Neural cell (in vitro differentiated cells): ENCODE measurements around the gene TMEM26. TPM values are rescaled to one million over a fixed set of nuclear protein-coding genes. Genes with fewer than 3 reads are reported as not detected.

Experiments used
- H2AFZ ChIP-seq: fragments of 200-600, 300-800 bp; sonication (generic), shearing (Covaris generic); 2 replicates; pipeline ENCODE4 v1.6.0; 2014; ENCODE audit warnings: low read depth, mild to moderate bottlenecking, antibody characterized with exemption, low read length, moderate library complexity
- H3F3A ChIP-seq: fragments of 200-600 bp; shearing (Covaris generic); 2 replicates; pipeline ENCODE4 v1.6.1; 2016; ENCODE audit warnings: mild to moderate bottlenecking, moderate library complexity, mixed read lengths, antibody characterized with exemption, low read length; ENCODE audit not compliant: insufficient read depth, poor library complexity, severe bottlenecking
- H3K27ac ChIP-seq: fragments of 200-600, 300-800 bp; sonication (generic), shearing (Covaris generic); 2 replicates; pipeline ENCODE4 v1.5.1; 2014; ENCODE audit warnings: mild to moderate bottlenecking, low read length, moderate library complexity
- H3K27me3 ChIP-seq: fragments of 300-800, 200-600 bp; sonication (generic), shearing (Covaris generic); 2 replicates; pipeline ENCODE4 v1.6.0; 2014; ENCODE audit warnings: mild to moderate bottlenecking, low read depth, low read length, moderate library complexity; ENCODE audit not compliant: insufficient read depth
- H3K36me3 ChIP-seq: fragments of 300-800, 200-600 bp; sonication (generic), shearing (Covaris generic); 2 replicates; pipeline ENCODE4 v1.5.1; 2014; ENCODE audit warnings: mild to moderate bottlenecking, antibody characterized with exemption, low read length, moderate library complexity; ENCODE audit not compliant: insufficient read depth
- H3K4me2 ChIP-seq: fragments of 300-800, 200-600 bp; sonication (generic), shearing (Covaris generic); 2 replicates; pipeline ENCODE4 v1.6.0; 2014; ENCODE audit warnings: mild to moderate bottlenecking, low read length
- H3K4me3 ChIP-seq: fragments of 300-800, 200-600 bp; sonication (generic), shearing (Covaris generic); 2 replicates; pipeline ENCODE4 v1.5.1; 2014; ENCODE audit warnings: mild to moderate bottlenecking, low read length, moderate library complexity
- H3K79me2 ChIP-seq: fragments of 200-600 bp; shearing (Covaris generic); replicated peaks from 2 replicates; pipeline ENCODE4 v1.6.0; 2014; ENCODE audit warnings: mild to moderate bottlenecking, low read length, moderate library complexity; ENCODE audit not compliant: insufficient read depth
- H3K9ac ChIP-seq: fragments of 300-800, 200-600 bp; sonication (generic), shearing (Covaris generic); 2 replicates; pipeline ENCODE4 v1.6.1; 2016; ENCODE audit warnings: mild to moderate bottlenecking, low read length, mixed read lengths
- H3K9me2 ChIP-seq: fragments of 200-600 bp; shearing (Covaris generic); 2 replicates; pipeline ENCODE4 v1.6.1; 2016; ENCODE audit warnings: mild to moderate bottlenecking, low read length, mixed read lengths; ENCODE audit not compliant: insufficient read depth
- H3K9me3 ChIP-seq: fragments of 200-600, 300-800 bp; sonication (generic), shearing (Covaris generic); 2 replicates; pipeline ENCODE4 v1.6.1; 2016; ENCODE audit warnings: mild to moderate bottlenecking, mixed run types, low read length, moderate library complexity, mixed read lengths
- H4K20me1 ChIP-seq: fragments of 200-600 bp; shearing (Covaris generic); 2 replicates; pipeline ENCODE4 v1.6.1; 2016; ENCODE audit warnings: mild to moderate bottlenecking, mixed run types; ENCODE audit not compliant: insufficient read depth
- CTCF ChIP-seq: fragments of 450-650 bp; IDR thresholded peaks from 2 replicates; pipeline ENCODE4 v1.5.1; 2014; ENCODE audit warnings: antibody characterized with exemption, mild to moderate bottlenecking, moderate library complexity; ENCODE audit not compliant: poor library complexity, severe bottlenecking
- EP300 ChIP-seq: fragments of 450-650 bp; conservative IDR thresholded peaks from 2 replicates; pipeline ENCODE4 v1.6.1; 2014; ENCODE audit warnings: antibody characterized with exemption, mild to moderate bottlenecking, moderate library complexity; ENCODE audit not compliant: poor library complexity, severe bottlenecking
- EZH2 ChIP-seq: fragments of 200-600, 300-800 bp; shearing (Covaris generic), sonication (generic); IDR thresholded peaks from 2 replicates; pipeline ENCODE4 v1.6.1; 2014; ENCODE audit warnings: antibody characterized with exemption, low read length, borderline replicate concordance, mild to moderate bottlenecking; ENCODE audit not compliant: insufficient read depth, poor library complexity, severe bottlenecking
- MXI1 ChIP-seq: fragments of 450-650 bp; conservative IDR thresholded peaks from 2 replicates; pipeline ENCODE4 v1.6.1; 2014; ENCODE audit warnings: antibody characterized with exemption, mild to moderate bottlenecking; ENCODE audit not compliant: poor library complexity, severe bottlenecking
- POLR2AphosphoS5 ChIP-seq: IDR thresholded peaks from 2 replicates; pipeline ENCODE4 v1.6.1; 2012
- RAD21 ChIP-seq: fragments of 450-650 bp; conservative IDR thresholded peaks from 2 replicates; pipeline ENCODE4 v1.6.1; 2014; ENCODE audit warnings: antibody characterized with exemption, mild to moderate bottlenecking, moderate library complexity
- REST ChIP-seq: IDR thresholded peaks from 2 replicates; pipeline ENCODE4 v1.6.1; 2012; ENCODE audit warnings: borderline replicate concordance
- SMC3 ChIP-seq: fragments of 450-650 bp; conservative IDR thresholded peaks from 2 replicates; pipeline ENCODE4 v1.6.1; 2014; ENCODE audit warnings: antibody characterized with exemption, mild to moderate bottlenecking, moderate library complexity; ENCODE audit not compliant: poor library complexity
- TAF1 ChIP-seq: IDR thresholded peaks from 2 replicates; pipeline ENCODE4 v1.6.1; 2012; ENCODE audit warnings: low read depth
- polyA plus RNA-seq: library from polyadenylated mRNA; depleted of rRNA; stranded (reverse); fragments of >200 nt; gene quantifications from 2 replicates; pipeline ENCODE4 v1.2.3, GENCODE V29; 2014

Gene TMEM26
- polyA plus RNA-seq, 1 donor from 2014 or later, result not detected

- TF ChIP-seq REST (no peak), EZH2 (no peak), TAF1 (no peak), EP300 (no peak), POLR2AphosphoS5 (no peak), CTCF (no peak), MXI1 (no peak), SMC3 (no peak), RAD21 (no peak)
- Histone ChIP-seq H3K27ac (no peak overlapping the region), H4K20me1 (no peaks in the 10 kb centered on the region), H2AFZ (no peak overlapping the region), H3K79me2 (no peaks in the 10 kb centered on the region), H3K36me3 (no peaks in the 10 kb centered on the region), H3K9me2 (peaks cover under 1% of the 10 kb centered on the region), H3F3A (no peaks in the 10 kb centered on the region), H3K4me3 (no peak overlapping the region), H3K9me3 (no peaks in the 10 kb centered on the region), H3K4me2 (no peak overlapping the region), H3K9ac (no peak overlapping the region), H3K27me3 (no peaks in the 10 kb centered on the region)
Observed at GRCh38 chr10:61399406-61399805, 53.8 kb downstream of the TMEM26 start.

- TF ChIP-seq RAD21 (no peak), REST (no peak), EZH2 (no peak)
- H2AFZ ChIP-seq, result no peak overlapping the region
Observed at GRCh38 chr10:61398366-61399129, 54.6 kb downstream of the TMEM26 start.

More at GRCh38 chr10:61398366-61399129, 54.6 kb downstream of the TMEM26 start:
- Histone ChIP-seq H3K4me3 (no peak overlapping the region), H3F3A (no peaks in the 10 kb centered on the region), H3K4me2 (no peak overlapping the region), H3K9ac (no peak overlapping the region), H3K36me3 (no peaks in the 10 kb centered on the region), H3K27ac (no peak overlapping the region), H3K27me3 (no peaks in the 10 kb centered on the region), H3K9me3 (no peaks in the 10 kb centered on the region), H3K79me2 (no peaks in the 10 kb centered on the region), H3K9me2 (no peaks in the 10 kb centered on the region), H4K20me1 (no peaks in the 10 kb centered on the region)
